GM12878 (cell line): ENCODE results near the gene SNRPA1. TPM values are rescaled to one million over a fixed set of nuclear protein-coding genes. Genes with fewer than 3 reads are reported as not detected.
A peak's percentile ranks its signal among the peaks of the same experiment; 100 is the strongest.

Source experiments
- ATAC-seq: fragments of 200-7000 bp; cut with Tn5 transposase; 3 replicates; pipeline ENCODE4 v1.9.1; 2020; ENCODE audit warnings: mild to moderate bottlenecking, moderate library complexity
- BruUV-seq: library from RNA; stranded (reverse); fragments of 400-500 nt; replicated peaks from 2 replicates; lab custom pipeline; 2021; lab: Mats Ljungman, UMichigan
- CTCF ChIA-PET: fragments of 300-600 bp; sonication (Branson Sonifier 250); formaldehyde crosslinking; extraction: SDS; loops from one replicate; lab custom pipeline; 2021; ENCODE audit warnings: inconsistent platforms; lab: Yijun Ruan, JAX
- POLR2A ChIA-PET: fragments of 350-600 bp; formaldehyde crosslinking; extraction: SDS; loops from one replicate; lab custom pipeline; 2021; ENCODE audit warnings: inconsistent platforms; lab: Charles Lee
- RAD21 ChIA-PET: fragments of 300-600 bp; sonication (Branson Sonifier 250); formaldehyde crosslinking; loops from one replicate; lab custom pipeline; 2023; ENCODE audit warnings: antibody characterized with exemption; ENCODE audit not compliant: unreplicated experiment; lab: Charles Lee
- SMC1A ChIA-PET: fragments of 300-600 bp; sonication (Branson Sonifier 250); formaldehyde crosslinking; loops from one replicate; lab custom pipeline; 2023; ENCODE audit not compliant: unreplicated experiment, uncharacterized antibody; lab: Charles Lee
- DNase-seq: peaks from one replicate; pipeline ENCODE4 v3.0.0-alpha.2; 2011; ENCODE audit warnings: low read depth, low spot score
- FAIRE-seq: peaks from 3 replicates; lab custom pipeline; 2011; peaks lifted over from hg19 to GRCh38; lab: Jason Lieb, UNC
- H2AFZ ChIP-seq: 2 replicates; pipeline ENCODE4 v1.6.0; 2011; ENCODE audit warnings: low read depth, low read length, control low read depth; ENCODE audit not compliant: control insufficient read depth
- H3K27ac ChIP-seq: 2 replicates; pipeline ENCODE4 v1.5.1; 2011; ENCODE audit warnings: control low read depth; ENCODE audit not compliant: control insufficient read depth, insufficient read depth
- H3K27me3 ChIP-seq, 2 experiments: replicated peaks in 1 of 2; 2 replicates each; pipeline versions ENCODE4 v1.6.0 to v1.6.1; 2011; ENCODE audit warnings: low read length in 1 of 2; ENCODE audit not compliant: control insufficient read depth in 2 of 2, insufficient read depth in 2 of 2
- H3K36me3 ChIP-seq, 2 experiments: 2 replicates each; pipeline ENCODE4 v1.5.1; 2011; ENCODE audit warnings: low read length in 1 of 2; ENCODE audit not compliant: control insufficient read depth in 2 of 2, insufficient read depth in 2 of 2
- H3K4me1 ChIP-seq: 2 replicates; pipeline ENCODE4 v1.6.1; 2011; ENCODE audit warnings: mild to moderate bottlenecking, low read length, moderate library complexity, mixed read lengths; ENCODE audit not compliant: control insufficient read depth, insufficient read depth
- H3K4me2 ChIP-seq: 2 replicates; pipeline ENCODE4 v1.6.0; 2011; ENCODE audit warnings: control low read depth; ENCODE audit not compliant: control insufficient read depth, insufficient read depth
- H3K4me3 ChIP-seq: fragments of 200-600 bp; sonication (generic); 2 replicates; pipeline ENCODE4 v1.5.1; 2016
- H3K79me2 ChIP-seq: 2 replicates; pipeline ENCODE4 v1.6.0; 2011; ENCODE audit warnings: low read length; ENCODE audit not compliant: control insufficient read depth, insufficient read depth
- H3K9ac ChIP-seq: 2 replicates; pipeline ENCODE4 v1.8.0; 2011; ENCODE audit warnings: low read length, control low read depth, mixed read lengths; ENCODE audit not compliant: control insufficient read depth, insufficient read depth
- H3K9me3 ChIP-seq: replicated peaks from 3 replicates; pipeline ENCODE4 v1.5.1; 2011; ENCODE audit warnings: mild to moderate bottlenecking, low read length; ENCODE audit not compliant: control insufficient read depth, insufficient read depth
- H4K20me1 ChIP-seq: 2 replicates; pipeline ENCODE4 v1.6.0; 2011; ENCODE audit not compliant: control insufficient read depth, insufficient read depth
- BCL11A ChIP-seq: IDR thresholded peaks from 2 replicates; pipeline ENCODE4 v1.6.1; 2011; ENCODE audit warnings: low read depth, low read length
- BHLHE40 ChIP-seq, 2 experiments: fragments of 450-650 bp in 1 of 2; IDR thresholded peaks; 2 replicates each; pipeline ENCODE4 v1.6.1; 2011 to 2017; ENCODE audit warnings: low read depth in 2 of 2, borderline replicate concordance in 1 of 2, improper control_type of control experiment in 1 of 2, low read length in 1 of 2, mild to moderate bottlenecking in 1 of 2
- JUND ChIP-seq: IDR thresholded peaks from 2 replicates; pipeline ENCODE4 v1.6.1; 2012; ENCODE audit warnings: low read depth, mild to moderate bottlenecking, low read length, improper control_type of control experiment, moderate library complexity
- NFXL1 ChIP-seq: fragments of 450-650 bp; IDR thresholded peaks from 2 replicates; pipeline ENCODE4 v1.6.1; 2017; ENCODE audit warnings: antibody characterized with exemption, mild to moderate bottlenecking, borderline replicate concordance
- WGBS: methylation state at CpG from one replicate; pipeline ENCODE4 v1.1.6; 2016; ENCODE audit warnings: low lambda C conversion rate; ENCODE audit not compliant: insufficient replicate concordance, insufficient coverage; ENCODE audit errors: missing lambda C conversion rate; 5-methylcytosine and 5-hydroxymethylcytosine counted together
- in situ Hi-C: fragments of 300-500 bp; cut with MboI; formaldehyde crosslinking; loops from 9 replicates; pipeline ENCODE4 v1.14.3; 2018; ENCODE audit warnings: mixed read lengths
- intact Hi-C: fragments of 100-400 bp; cut with micrococcal nuclease; formaldehyde crosslinking; loops from one replicate; pipeline ENCODE4 v1.14.2; 2022; ENCODE audit not compliant: unreplicated experiment
- polyA plus RNA-seq, 11 experiments: library from polyadenylated mRNA; depleted of rRNA in 4 of 11; unstranded in 6 of 11; stranded (reverse) in 5 of 11; fragments of >200 nt; fragmentation: Nextera tagmentation in 4 of 11; fragmentation: Illumina TruSeq in 1 of 11; extraction: Ambion mirVana in 4 of 11; extraction: Trizol in 1 of 11; gene quantifications; 1 replicate in 1 of 11; 2 replicates in 10 of 11; pipeline versions ENCODE4 v1.2.1 to v1.2.3, GENCODE V29; 2011 to 2016; ENCODE audit warnings: inconsistent platforms in 2 of 11, missing spikeins in 2 of 11, low read depth in 1 of 11
- total RNA-seq, 4 experiments: library from RNA; depleted of rRNA in 3 of 4; stranded (reverse); fragments of >200 nt in 3 of 4; fragmentation: Illumina TruSeq in 1 of 4; extraction: Trizol in 1 of 4; gene quantifications; 2 replicates each; pipeline versions ENCODE4 v1.2.1 to v1.2.3, GENCODE V29; 2013 to 2021
- TF ChIP-seq, protein P1 (sequence below): fragments of 450-650 bp; IDR thresholded peaks from 2 replicates; pipeline ENCODE4 v1.6.1; 2016; ENCODE audit warnings: mild to moderate bottlenecking

Gene SNRPA1
- total and polyA plus RNA-seq, 10 of the 15 experiments (the other 5 are each of a cell fraction or from before 2014, with no cell fraction given): 59.9 to 267 (median 161) TPM

DNA sequence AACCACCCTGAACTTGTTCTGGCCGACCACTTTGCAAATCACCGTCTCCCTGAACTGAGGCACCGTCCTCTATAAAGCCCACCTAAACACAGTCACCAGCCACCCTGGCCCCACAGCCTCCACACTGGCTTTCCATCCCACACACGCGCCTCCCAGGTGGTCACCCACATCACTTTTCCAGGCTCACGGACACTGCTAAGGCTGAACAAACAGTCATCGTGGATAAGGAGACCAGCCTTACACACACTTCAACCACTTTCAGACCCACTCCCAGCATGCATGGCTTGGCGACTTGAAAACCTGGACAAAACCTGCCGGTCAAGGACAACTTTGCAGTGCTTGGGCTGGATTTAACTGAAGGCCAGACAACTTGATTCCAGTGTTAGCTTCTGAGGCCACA is 51.6 kb downstream of the SNRPA1 start:
- no peak for DNase-seq
- WGBS: 99% methylated on average over 9 of the region's 9 CpGs
- no peak for FAIRE-seq
- Histone ChIP-seq H3K27ac (peak overlapping the region; percentile 69; the same call in 1 of the 2 replicates), H4K20me1 (no peaks in the 10 kb centered on the region; the same call in 1 of the 2 replicates), H3K79me2 (peaks cover 99% of the 10 kb centered on the region), H3K4me2 (peak overlapping the region; percentile 30), H2AFZ (no peak overlapping the region), H3K4me1 (peaks cover 43% of the 10 kb centered on the region), H3K9me3 (no peaks in the 10 kb centered on the region), H3K4me3 (0 out of 2 replicates have a peak overlapping the region, but pooled peaks have one; percentile 44), H3K36me3 (peaks cover 0 to 6% of the 10 kb centered on the region in 2 experiments; a peak in 1 of 4 replicates), H3K9ac (no peak overlapping the region), H3K27me3 (no peaks in the 10 kb centered on the region)
- TF ChIP-seq BCL11A (no peak), BHLHE40 (IDR thresholded peaks at IDR 0.05; ENCODE audit: borderline replicate concordance in 1 of 2, low read depth in 2 of 2, low read length in 1 of 2) (no peak), JUND (no peak), NFXL1 (no peak)
- TF ChIP-seq, protein P1, sequence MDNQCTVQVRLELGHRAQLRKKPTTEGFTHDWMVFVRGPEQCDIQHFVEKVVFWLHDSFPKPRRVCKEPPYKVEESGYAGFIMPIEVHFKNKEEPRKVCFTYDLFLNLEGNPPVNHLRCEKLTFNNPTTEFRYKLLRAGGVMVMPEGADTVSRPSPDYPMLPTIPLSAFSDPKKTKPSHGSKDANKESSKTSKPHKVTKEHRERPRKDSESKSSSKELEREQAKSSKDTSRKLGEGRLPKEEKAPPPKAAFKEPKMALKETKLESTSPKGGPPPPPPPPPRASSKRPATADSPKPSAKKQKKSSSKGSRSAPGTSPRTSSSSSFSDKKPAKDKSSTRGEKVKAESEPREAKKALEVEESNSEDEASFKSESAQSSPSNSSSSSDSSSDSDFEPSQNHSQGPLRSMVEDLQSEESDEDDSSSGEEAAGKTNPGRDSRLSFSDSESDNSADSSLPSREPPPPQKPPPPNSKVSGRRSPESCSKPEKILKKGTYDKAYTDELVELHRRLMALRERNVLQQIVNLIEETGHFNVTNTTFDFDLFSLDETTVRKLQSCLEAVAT: peak; percentile 89
- in situ Hi-C loops: no loop called here
- BruUV-seq: no TSS peak
- ChIA-PET SMC1A (interaction anchor here (0.6 to 10.3 kb wide), 17 partner anchors 9 to 407 kb away, joined by 3 to 119 read pairs (median 4); partner anchors contain the start of gene CHSY1), POLR2A (interaction anchor here (1.0 to 2.9 kb wide), 7 partner anchors 9 to 118 kb away, joined by 3 to 11 read pairs (median 5); partner anchors contain the start of gene CHSY1), CTCF (interaction anchor here (0.6 to 5.8 kb wide), 11 partner anchors 13 to 156 kb away, joined by 3 to 64 read pairs (median 6); no protein-coding TSS in a partner anchor), RAD21 (interaction anchor here (0.7 to 1.6 kb wide), 9 partner anchors 9 to 153 kb away, joined by 3 to 6 read pairs (median 4); partner anchors contain the start of gene CHSY1)
- intact Hi-C loops: loop anchor here (2.0 kb wide), 1 partner anchor 45 kb away; no protein-coding TSS in a partner anchor
- no peak for ATAC-seq
